MCF 10A (cell line): ENCODE results near the gene CA10. TPM values are rescaled to one million over a fixed set of nuclear protein-coding genes. Genes with fewer than 3 reads are reported as not detected.

Source experiments
- BruUV-seq: library from RNA; stranded (reverse); fragments of 400-500 nt; replicated peaks from 2 replicates; lab custom pipeline; 2021; lab: Mats Ljungman, UMichigan
- CTCF ChIA-PET: fragments of 300-600 bp; sonication (Branson Sonifier 250); formaldehyde crosslinking; extraction: SDS; loops from one replicate; lab custom pipeline; 2021; ENCODE audit warnings: antibody characterized with exemption, inconsistent platforms; lab: Yijun Ruan, JAX
- POLR2A ChIA-PET: fragments of 300-600, 350-650 bp; sonication (Branson Sonifier 250); formaldehyde crosslinking; extraction: SDS; loops from one replicate; lab custom pipeline; 2020; ENCODE audit warnings: antibody characterized with exemption, inconsistent platforms; lab: Yijun Ruan, JAX
- DNase-seq: peaks from one replicate; pipeline ENCODE4 v3.0.0-alpha.2; 2018; ENCODE audit not compliant: unreplicated experiment
- H3K27ac Mint-ChIP-seq: one replicate; pipeline ENCODE4 v1.8.0; 2022; ENCODE audit warnings: mild to moderate bottlenecking, low read depth, mixed read lengths; ENCODE audit not compliant: unreplicated experiment
- H3K27me3 Mint-ChIP-seq: one replicate; pipeline ENCODE4 v1.8.0; 2022; ENCODE audit warnings: mixed read lengths; ENCODE audit not compliant: insufficient read depth, unreplicated experiment
- H3K36me3 Mint-ChIP-seq: one replicate; pipeline ENCODE4 v1.8.0; 2022; ENCODE audit warnings: mild to moderate bottlenecking, moderate library complexity, mixed read lengths; ENCODE audit not compliant: insufficient read depth, unreplicated experiment
- H3K4me1 Mint-ChIP-seq: one replicate; pipeline ENCODE4 v1.8.0; 2022; ENCODE audit warnings: mixed read lengths; ENCODE audit not compliant: insufficient read depth, unreplicated experiment
- H3K4me3 Mint-ChIP-seq: one replicate; pipeline ENCODE4 v1.8.0; 2022; ENCODE audit warnings: mild to moderate bottlenecking, moderate library complexity, mixed read lengths; ENCODE audit not compliant: unreplicated experiment
- H3K9me3 Mint-ChIP-seq: one replicate; pipeline ENCODE4 v1.8.0; 2022; ENCODE audit warnings: mixed read lengths; ENCODE audit not compliant: unreplicated experiment
- CTCF ChIP-seq: fragments of 200-600 bp; IDR thresholded peaks from one replicate; pipeline ENCODE4 v1.8.0; 2022; ENCODE audit warnings: antibody characterized with exemption, mild to moderate bottlenecking; ENCODE audit not compliant: unreplicated experiment
- intact Hi-C: fragments of 100-400 bp; cut with micrococcal nuclease; formaldehyde crosslinking; loops from 2 replicates; pipeline ENCODE4 v1.14.1; 2022
- total RNA-seq: library from RNA; stranded (reverse); gene quantifications from 2 replicates; pipeline ENCODE4 v1.2.3, GENCODE V29; 2022

Gene CA10
- total RNA-seq, 1 experiment from 2014 or later, result not detected

GRCh38 chr17:51651513-51652298 is 506.8 kb downstream of the CA10 start:
- DNase-seq, result no peak
- H3K27me3 Mint-ChIP-seq, result no peaks in the 10 kb centered on the region
- peaks cover 5% of the 10 kb centered on the region for H3K4me1 Mint-ChIP-seq
- no peak overlapping the region for H3K4me3 Mint-ChIP-seq
- no peaks in the 10 kb centered on the region for H3K9me3 Mint-ChIP-seq
- CTCF ChIA-PET, result interaction anchor here (0.7 to 1.3 kb wide), 2 partner anchors 45 to 353 kb away, joined by 3 read pairs; no protein-coding TSS in a partner anchor
- no peak overlapping the region for H3K27ac Mint-ChIP-seq
- intact Hi-C loops, result no loop called here
- TF ChIP-seq CTCF, result no peak
- POLR2A ChIA-PET, result no interaction called here
- no peaks in the 10 kb centered on the region for H3K36me3 Mint-ChIP-seq
- BruUV-seq, result no TSS peak

- DNase-seq, result no peak
- Mint-ChIP-seq H3K27me3 (no peaks in the 10 kb centered on the region), H3K36me3 (no peaks in the 10 kb centered on the region), H3K4me1 (peaks cover 5% of the 10 kb centered on the region), H3K27ac (no peak overlapping the region), H3K9me3 (no peaks in the 10 kb centered on the region), H3K4me3 (no peak overlapping the region)
- CTCF ChIA-PET, result interaction anchor here (0.7 to 1.3 kb wide), 2 partner anchors 44 to 352 kb away, joined by 3 read pairs; no protein-coding TSS in a partner anchor
- POLR2A ChIA-PET, result interaction anchor here (0.7 kb wide), 1 partner anchor 1601 kb away, joined by 3 read pairs; no protein-coding TSS in a partner anchor
- no peak for TF ChIP-seq CTCF
- no TSS peak for BruUV-seq
- intact Hi-C loops, result no loop called here
Observed at GRCh38 chr17:51650772-51651171, 507.7 kb downstream of the CA10 start.

GRCh38 chr17:51650202-51650601 is 508.3 kb downstream of the CA10 start:
- H3K36me3 Mint-ChIP-seq, result no peaks in the 10 kb centered on the region
- ChIA-PET POLR2A (interaction anchor here (0.7 kb wide), 1 partner anchor 1602 kb away, joined by 3 read pairs; no protein-coding TSS in a partner anchor), CTCF (no interaction called here)
- no peak for TF ChIP-seq CTCF
- H3K27ac Mint-ChIP-seq, result no peak overlapping the region
- intact Hi-C loops, result no loop called here
- H3K27me3 Mint-ChIP-seq, result no peaks in the 10 kb centered on the region
- no peaks in the 10 kb centered on the region for H3K9me3 Mint-ChIP-seq
- DNase-seq, result no peak
- BruUV-seq, result no TSS peak
- no peak overlapping the region for H3K4me3 Mint-ChIP-seq
- H3K4me1 Mint-ChIP-seq, result peaks cover 5% of the 10 kb centered on the region

- Mint-ChIP-seq H3K4me1 (peaks cover 15% of the 10 kb centered on the region), H3K4me3 (no peak overlapping the region), H3K9me3 (no peaks in the 10 kb centered on the region), H3K27me3 (no peaks in the 10 kb centered on the region), H3K27ac (no peak overlapping the region), H3K36me3 (peaks cover 6% of the 10 kb centered on the region)
- peak; percentile 11 for DNase-seq
- no peak for TF ChIP-seq CTCF
- CTCF ChIA-PET, result no interaction called here
- BruUV-seq, result no TSS peak
- intact Hi-C loops, result no loop called here
- POLR2A ChIA-PET, result no interaction called here
Observed at GRCh38 chr17:51647826-51648225, 510.7 kb downstream of the CA10 start.
